Lung (tissue), 12 donors: ENCODE measurements around the gene TRIM75. TPM values are rescaled to one million over a fixed set of nuclear protein-coding genes. Genes with fewer than 3 reads are reported as not detected.
"Not testable (repeated sequence)": the region's sequence is repeated elsewhere in the genome, so short reads cannot be mapped to it uniquely, and the experiment has no call there.

ENCODE experiments used
- ATAC-seq: fragments of 200-7000 bp; cut with Tn5 transposase; one replicate; pipeline ENCODE4 v1.9.1; 2020; ENCODE audit warnings: moderate number of reproducible peaks; ENCODE audit not compliant: insufficient read depth, low FRiP score
- DNase-seq, 3 donors: peaks; one replicate each; pipeline ENCODE4 v3.0.0-alpha.2; 2013 to 2017
- H3K27ac ChIP-seq, 2 donors: one replicate each; pipeline ENCODE4 v1.5.1; 2013; ENCODE audit warnings: mild to moderate bottlenecking in 2 of 2, moderate library complexity in 2 of 2, control low read depth in 1 of 2, inconsistent platforms in 1 of 2, low read depth in 1 of 2, low read length in 1 of 2
- H3K27me3 ChIP-seq, 3 donors: one replicate each; pipeline ENCODE4 v1.5.1; 2013; ENCODE audit warnings: low read length in 2 of 3; ENCODE audit not compliant: control insufficient read depth in 3 of 3, insufficient read depth in 3 of 3
- H3K36me3 ChIP-seq, 4 donors: one replicate each; pipeline ENCODE4 v1.5.1; 2013; ENCODE audit warnings: low read length in 4 of 4, mild to moderate bottlenecking in 1 of 4, moderate library complexity in 1 of 4; ENCODE audit not compliant: control insufficient read depth in 4 of 4, insufficient read depth in 4 of 4
- H3K4me1 ChIP-seq, 5 donors: one replicate each; pipeline ENCODE4 v1.5.1; 2013; ENCODE audit warnings: low read length in 5 of 5, mild to moderate bottlenecking in 2 of 5, moderate library complexity in 1 of 5; ENCODE audit not compliant: control insufficient read depth in 5 of 5, insufficient read depth in 5 of 5
- H3K4me3 ChIP-seq: one replicate; pipeline ENCODE4 v1.5.1; 2013; ENCODE audit warnings: mild to moderate bottlenecking, control low read depth, moderate library complexity
- H3K9ac ChIP-seq, 2 donors: one replicate each; pipeline ENCODE4 v1.5.1; 2013; ENCODE audit warnings: low read length in 2 of 2, control low read depth in 1 of 2; ENCODE audit not compliant: insufficient read depth in 1 of 2
- H3K9me3 ChIP-seq, 4 donors: one replicate each; pipeline ENCODE4 v1.5.1; 2013; ENCODE audit warnings: low read length in 3 of 4, mild to moderate bottlenecking in 1 of 4, moderate library complexity in 1 of 4; ENCODE audit not compliant: control insufficient read depth in 4 of 4, insufficient read depth in 3 of 4
- CTCF ChIP-seq: IDR thresholded peaks from 2 replicates; pipeline ENCODE4 v1.5.1; 2012; ENCODE audit warnings: mild to moderate bottlenecking; ENCODE audit errors: control extremely low read depth, extremely low read depth
- WGBS, 2 donors: extraction: QIAGEN DNeasy Blood & Tissue Kit; methylation state at CpG; one replicate each; pipeline ENCODE4 v1.1.7; 2013; 5-methylcytosine and 5-hydroxymethylcytosine counted together
- polyA plus RNA-seq, 2 donors: library from polyadenylated mRNA; stranded (reverse); fragments of 200-250 nt; gene quantifications; one replicate each; pipeline ENCODE4 v1.2.1, GENCODE V29; 2013
- total RNA-seq, 2 donors: library from RNA; depleted of rRNA in 1 of 2; stranded (reverse); fragments of >200 nt in 1 of 2; gene quantifications; one replicate each; pipeline ENCODE4 v1.2.1, GENCODE V29; 2014 to 2021
- donor health status: control.
- donor health status: control.
- donor health status: Bipolar disorder and iron deficiency.
- donor health status: healthy.
- donor health status: DM: yes; HTN: yes; CAD: no.

Gene TRIM75
- total and polyA plus RNA-seq, 4 donors, result not detected

DNA sequence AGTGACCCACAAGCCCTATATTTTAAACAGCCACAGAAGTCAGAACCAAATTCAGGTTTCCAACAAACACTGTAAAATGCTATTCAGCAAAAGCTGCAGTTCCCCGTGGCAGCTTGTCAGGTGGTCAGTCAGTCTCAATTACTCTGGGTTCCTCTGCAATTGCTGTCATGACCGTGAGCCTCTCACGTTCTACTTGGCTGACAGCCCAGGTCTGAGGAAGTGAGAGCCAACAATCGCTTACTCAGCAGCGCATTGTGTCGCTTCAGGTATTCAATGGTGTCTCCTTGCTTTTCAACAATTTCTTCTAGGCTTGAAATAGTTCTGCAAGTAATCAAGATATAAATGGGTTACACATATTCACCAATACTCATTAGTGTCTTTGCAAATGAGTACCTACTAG, 25.8 kb downstream of the TRIM75 start:
- TF ChIP-seq CTCF, result no peak
- WGBS, 2 donors, result 24 to 34% methylated on average over 6 of the region's 6 CpGs
- DNase-seq, result peak in 2 of 3 donors; percentile 19 to 44
- H3K27me3 ChIP-seq, result no peaks in the 10 kb centered on the region
- no peak for ATAC-seq
- no peak overlapping the region for H3K27ac ChIP-seq
- H3K4me3 ChIP-seq, result no peak overlapping the region
- no peaks in the 10 kb centered on the region for H3K9me3 ChIP-seq
- H3K36me3 ChIP-seq, result peaks cover 0 to 7% (median 0%) of the 10 kb centered on the region in 4 donors
- no peak overlapping the region for H3K9ac ChIP-seq
- no peaks in the 10 kb centered on the region for H3K4me1 ChIP-seq

DNA sequence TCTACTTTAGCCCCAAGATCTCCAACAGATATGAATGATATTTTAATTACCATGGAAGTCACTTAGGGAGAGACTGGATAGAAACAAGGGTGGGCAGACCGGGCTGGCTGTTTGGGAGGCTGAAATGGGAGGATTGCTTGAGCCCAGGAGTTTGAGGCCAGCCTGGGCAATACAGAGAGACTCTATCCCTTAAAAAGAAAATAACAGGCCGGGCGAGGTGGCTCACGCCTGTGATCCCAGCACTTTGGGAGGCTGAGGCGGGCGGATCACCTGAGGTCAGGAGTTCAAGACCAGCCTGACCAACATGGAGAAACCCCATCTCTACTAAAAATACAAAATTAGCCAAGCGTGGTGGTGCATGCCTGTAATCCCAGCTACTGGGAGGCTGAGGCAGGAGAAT, 31.1 kb downstream of the TRIM75 start:
- not testable (repeated sequence) for H3K27me3 ChIP-seq, DNase-seq, H3K4me3 ChIP-seq, H3K4me1 ChIP-seq, H3K27ac ChIP-seq, ATAC-seq, H3K9ac ChIP-seq, H3K9me3 ChIP-seq
- peaks cover 7 to 26% (median 11%) of the 10 kb centered on the region in 4 donors for H3K36me3 ChIP-seq
- WGBS, 2 donors, result 92 to 98% methylated on average over 5 to 7 of the region's 7 CpGs

- no peak for ATAC-seq
- H3K27ac ChIP-seq, result no peak overlapping the region
- no peak overlapping the region for H3K4me3 ChIP-seq
- peaks cover 7 to 30% (median 11%) of the 10 kb centered on the region in 4 donors for H3K36me3 ChIP-seq
- no peaks in the 10 kb centered on the region for H3K27me3 ChIP-seq
- H3K9ac ChIP-seq, result no peak overlapping the region
- no peak for DNase-seq
- no peaks in the 10 kb centered on the region for H3K4me1 ChIP-seq
- WGBS, 2 donors, result 64 to 93% methylated on average over 2 of the region's 2 CpGs
- no peaks in the 10 kb centered on the region for H3K9me3 ChIP-seq
- TF ChIP-seq CTCF, result no peak
These were observed 32.3 kb downstream of the TRIM75 start for GRCh38 chr4:165085946-165086345.

- H3K9ac ChIP-seq, result no peak overlapping the region
- H3K4me1 ChIP-seq, result no peaks in the 10 kb centered on the region
- no peaks in the 10 kb centered on the region for H3K9me3 ChIP-seq
- no peak overlapping the region for H3K4me3 ChIP-seq
- no peak for TF ChIP-seq CTCF
- no peaks in the 10 kb centered on the region for H3K27me3 ChIP-seq
- H3K36me3 ChIP-seq, result peaks cover 7 to 32% (median 15%) of the 10 kb centered on the region in 4 donors
- 88% methylated on average over 3 of the region's 3 CpGs for WGBS, 2 donors
- no peak for ATAC-seq
- no peak for DNase-seq
- H3K27ac ChIP-seq, result no peak overlapping the region
These were observed 34.7 kb downstream of the TRIM75 start for GRCh38 chr4:165088366-165088765.

DNA sequence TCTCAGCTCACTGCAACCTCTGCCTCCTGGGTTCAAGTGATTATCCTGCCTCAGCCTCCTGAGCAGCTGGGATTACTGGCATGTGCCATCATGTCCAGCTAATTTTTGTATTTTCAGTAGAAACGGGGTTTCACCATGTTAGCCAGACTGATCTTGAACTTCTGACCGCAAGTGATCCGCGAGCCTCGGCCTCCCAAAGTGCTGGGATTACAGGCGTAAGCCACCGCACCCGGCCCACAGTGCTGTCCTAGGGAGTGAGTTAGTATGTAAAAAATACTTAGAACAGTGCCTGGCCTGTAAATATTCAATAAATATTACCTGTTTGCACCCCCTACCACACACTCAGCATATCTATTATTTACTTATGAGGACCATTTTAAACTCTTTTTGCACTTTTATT, 38.5 kb downstream of the TRIM75 start:
- 98% methylated on average over 8 of the region's 8 CpGs for WGBS, 2 donors
- not testable (repeated sequence) for H3K27me3 ChIP-seq, H3K9me3 ChIP-seq, H3K27ac ChIP-seq, H3K4me1 ChIP-seq, H3K9ac ChIP-seq, ATAC-seq, H3K4me3 ChIP-seq, DNase-seq
- peaks cover 0 to 26% (median 14%) of the 10 kb centered on the region in 4 donors for H3K36me3 ChIP-seq
